ENCODE data around the gene OXCT1.
"Not testable (repeated sequence)": the region's sequence is repeated elsewhere in the genome, so short reads cannot be mapped to it uniquely, and the experiment has no call there.

OXCT1 gene

GRCh38 chr5:41785061-41785460 lies 85.2 kb downstream of the OXCT1 start:
- in situ Hi-C loops (cut with MboI; ENCODE audit: low sequenced_read_pairs): no loop called here

GRCh38 chr5:41778410-41778809 lies 91.8 kb downstream of the OXCT1 start:
- in situ Hi-C loops (cut with MboI; ENCODE audit: low sequenced_read_pairs): no loop called here

- in situ Hi-C loops (cut with MboI; ENCODE audit: low sequenced_read_pairs): no loop called here
Measured at GRCh38 chr5:41776435-41776834, 93.8 kb downstream of the OXCT1 start.

- in situ Hi-C loops (cut with MboI; ENCODE audit: low sequenced_read_pairs): no loop called here
Measured at GRCh38 chr5:41773799-41774198, 96.4 kb downstream of the OXCT1 start.

- in situ Hi-C loops (cut with MboI; ENCODE audit: low sequenced_read_pairs): no loop called here
Measured at GRCh38 chr5:41772785-41773442, 97.3 kb downstream of the OXCT1 start.

GRCh38 chr5:41772056-41772455 lies 98.2 kb downstream of the OXCT1 start:
- in situ Hi-C loops (cut with MboI; ENCODE audit: low sequenced_read_pairs): no loop called here

DNA sequence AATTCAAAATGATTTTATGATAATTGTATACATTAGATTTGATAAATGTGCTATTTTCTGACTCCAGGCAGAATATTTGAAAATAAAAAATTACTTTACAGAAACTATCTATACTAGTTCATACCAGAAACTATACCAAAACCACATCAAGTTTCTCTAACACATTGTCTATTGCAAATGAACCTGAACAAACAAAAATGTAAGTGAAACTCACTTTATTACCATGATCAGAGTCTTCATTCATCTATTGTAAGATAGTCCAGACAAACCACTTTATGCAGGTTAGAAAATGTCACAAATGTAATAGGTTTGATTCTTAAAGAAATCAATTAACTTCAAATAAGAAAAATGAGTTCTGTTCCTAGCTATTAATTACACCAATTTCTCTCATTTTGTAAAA lies 99.4 kb downstream of the OXCT1 start:
- in situ Hi-C loops (cut with MboI; ENCODE audit: low sequenced_read_pairs): no loop called here

DNA sequence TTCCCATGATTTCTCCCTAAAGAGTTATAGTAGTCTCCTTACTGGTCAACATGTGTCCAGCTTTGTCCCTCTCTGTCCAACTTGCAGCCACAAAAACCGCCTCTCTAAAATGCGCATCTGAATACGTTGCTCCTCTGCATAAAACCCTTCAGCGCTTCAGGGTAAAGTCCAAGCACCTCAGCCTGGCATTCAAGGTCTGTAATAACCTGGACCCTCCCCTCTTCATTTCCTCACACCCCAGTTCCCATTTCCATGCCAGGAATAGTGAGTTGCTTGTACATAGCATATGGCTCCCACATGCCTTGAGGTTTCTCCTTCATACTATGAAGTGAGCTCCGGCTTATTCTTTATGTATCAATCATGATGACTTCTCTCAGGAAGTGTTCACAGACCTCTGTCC lies 101.5 kb downstream of the OXCT1 start:
- in situ Hi-C loops (cut with MboI; ENCODE audit: low sequenced_read_pairs): no loop called here

DNA sequence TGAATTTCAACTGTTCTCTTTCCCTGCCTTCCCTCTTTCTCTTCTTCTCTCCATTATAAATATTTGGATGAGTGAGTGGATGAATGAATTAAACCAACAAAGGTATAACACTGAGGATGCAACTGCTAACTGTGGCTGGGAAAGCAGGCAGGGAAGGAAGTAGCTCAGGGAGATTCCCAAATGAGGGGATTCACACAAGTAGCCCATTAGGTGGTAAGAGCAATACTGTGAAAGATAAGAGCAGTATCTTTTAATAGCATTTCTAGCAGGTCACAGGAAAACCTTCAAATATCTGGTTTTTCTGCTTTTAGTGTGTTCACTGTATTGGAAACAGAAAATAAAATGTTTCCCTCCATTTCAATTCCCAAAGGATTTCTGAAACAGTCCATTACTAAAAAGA lies 105.6 kb downstream of the OXCT1 start:
- in situ Hi-C loops (cut with MboI; ENCODE audit: low sequenced_read_pairs): no loop called here

DNA sequence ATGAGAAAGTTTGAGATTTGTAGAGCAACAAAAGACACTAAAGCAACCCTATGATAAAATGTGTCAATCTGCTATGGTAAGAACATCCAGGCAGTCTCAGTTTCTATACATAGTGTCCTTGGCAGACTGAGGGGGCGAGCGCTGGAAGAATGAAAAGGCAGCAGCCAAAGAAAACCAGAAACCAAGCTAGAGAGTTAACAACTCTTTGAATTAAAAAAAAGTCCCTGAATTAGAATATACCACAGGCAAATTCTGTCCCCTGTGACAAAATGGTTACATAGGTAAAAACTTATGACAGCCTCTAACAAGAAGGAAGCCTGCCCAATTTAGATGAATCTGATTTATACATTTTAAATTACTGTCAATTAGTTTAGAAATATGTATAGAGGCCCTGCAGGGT lies 106.7 kb downstream of the OXCT1 start:
- in situ Hi-C loops (cut with MboI; ENCODE audit: low sequenced_read_pairs): no loop called here

GRCh38 chr5:41763081-41763480 lies 107.1 kb downstream of the OXCT1 start:
- in situ Hi-C loops (cut with MboI; ENCODE audit: low sequenced_read_pairs): no loop called here

DNA sequence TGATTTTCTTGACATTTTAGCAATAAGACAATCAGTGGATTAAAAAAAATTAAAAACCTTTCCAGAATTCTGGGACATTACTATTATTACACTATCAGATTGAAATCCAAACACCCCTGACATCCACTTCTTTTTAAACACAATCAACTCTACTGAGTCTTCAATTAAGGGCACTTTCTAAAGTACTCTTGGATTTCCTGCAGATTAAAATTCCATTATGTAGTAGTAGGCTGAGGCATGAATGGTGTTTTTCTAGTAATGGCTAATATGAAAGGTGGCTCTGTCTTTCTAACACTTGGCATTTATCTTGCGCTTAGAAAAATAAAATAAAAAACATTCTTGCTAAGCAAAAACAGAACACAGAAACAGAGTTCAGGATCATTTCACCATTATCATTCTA lies 107.8 kb downstream of the OXCT1 start:
- in situ Hi-C loops (cut with MboI; ENCODE audit: low sequenced_read_pairs): no loop called here

GRCh38 chr5:41761663-41762062 lies 108.6 kb downstream of the OXCT1 start:
- in situ Hi-C loops (cut with MboI; ENCODE audit: low sequenced_read_pairs): no loop called here

GRCh38 chr5:41755705-41756104 lies 114.5 kb downstream of the OXCT1 start:
- in situ Hi-C loops (cut with MboI; ENCODE audit: low sequenced_read_pairs): no loop called here

GRCh38 chr5:41754857-41755256 lies 115.4 kb downstream of the OXCT1 start:
- in situ Hi-C loops (cut with MboI; ENCODE audit: low sequenced_read_pairs): no loop called here

DNA sequence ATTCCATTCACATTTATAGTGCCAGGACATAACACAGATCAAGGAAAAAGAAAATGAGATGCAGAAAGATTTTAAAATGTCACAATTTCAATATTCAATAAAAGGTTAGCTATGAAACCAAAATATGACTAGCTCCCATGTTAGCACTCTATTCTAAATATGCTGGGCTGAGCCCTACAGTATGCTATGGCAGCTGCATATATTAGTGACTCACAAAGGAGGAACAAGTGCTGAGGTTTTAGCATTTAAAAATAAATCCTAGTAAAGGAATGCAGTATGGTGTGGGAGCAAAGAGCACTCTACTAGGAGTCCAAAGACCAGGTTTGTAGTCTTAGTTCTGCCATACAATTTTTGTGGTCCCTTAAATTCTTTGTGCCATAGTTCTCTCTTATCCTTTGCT lies 118.4 kb downstream of the OXCT1 start:
- in situ Hi-C loops (cut with MboI; ENCODE audit: low sequenced_read_pairs): no loop called here

DNA sequence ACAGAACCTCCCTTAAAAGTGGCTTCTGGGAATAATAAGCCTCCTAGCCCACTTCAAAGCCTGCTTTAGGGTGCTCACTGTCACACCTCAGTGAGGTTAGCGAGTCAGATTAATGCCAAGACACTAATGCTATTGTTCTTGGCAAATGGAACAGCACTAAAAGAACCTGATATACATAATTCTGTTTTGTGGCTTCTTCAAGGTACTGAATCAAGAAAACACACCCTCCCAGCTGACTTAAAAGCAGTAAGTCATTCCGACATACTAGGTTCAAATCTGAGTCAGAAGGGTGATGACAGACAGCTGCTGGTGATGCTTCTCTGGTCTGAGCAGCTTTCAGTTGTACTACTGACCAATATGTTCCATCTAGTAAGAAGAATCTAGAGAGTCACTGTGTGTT lies 121.6 kb downstream of the OXCT1 start:
- in situ Hi-C loops (cut with MboI; ENCODE audit: low sequenced_read_pairs): no loop called here

DNA sequence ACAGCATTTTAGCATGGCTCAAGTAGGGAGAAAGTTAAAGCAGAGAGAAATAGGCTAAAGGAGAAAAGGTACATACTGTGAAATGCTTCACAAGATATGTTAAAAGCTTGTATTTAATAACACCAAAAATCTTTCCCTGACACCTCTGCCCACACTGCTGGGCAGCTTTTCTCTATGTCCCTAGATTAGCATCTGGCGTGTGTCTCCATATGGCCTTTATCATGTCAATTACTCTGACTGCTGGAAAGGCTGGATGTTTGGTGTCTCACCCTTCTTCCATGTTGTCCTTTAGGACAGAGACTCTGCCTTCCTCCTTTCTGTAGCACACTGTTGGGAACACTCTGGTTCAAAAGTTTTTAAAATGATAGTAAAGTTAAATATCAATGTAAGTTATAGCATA lies 122.5 kb downstream of the OXCT1 start:
- in situ Hi-C loops (cut with MboI; ENCODE audit: low sequenced_read_pairs): no loop called here

- in situ Hi-C loops (cut with MboI; ENCODE audit: low sequenced_read_pairs): no loop called here
Measured at GRCh38 chr5:41747301-41747700, 122.9 kb downstream of the OXCT1 start.

- in situ Hi-C loops (cut with MboI; ENCODE audit: low sequenced_read_pairs): not testable (repeated sequence)
Measured at GRCh38 chr5:41742608-41743007, 127.6 kb downstream of the OXCT1 start.

DNA sequence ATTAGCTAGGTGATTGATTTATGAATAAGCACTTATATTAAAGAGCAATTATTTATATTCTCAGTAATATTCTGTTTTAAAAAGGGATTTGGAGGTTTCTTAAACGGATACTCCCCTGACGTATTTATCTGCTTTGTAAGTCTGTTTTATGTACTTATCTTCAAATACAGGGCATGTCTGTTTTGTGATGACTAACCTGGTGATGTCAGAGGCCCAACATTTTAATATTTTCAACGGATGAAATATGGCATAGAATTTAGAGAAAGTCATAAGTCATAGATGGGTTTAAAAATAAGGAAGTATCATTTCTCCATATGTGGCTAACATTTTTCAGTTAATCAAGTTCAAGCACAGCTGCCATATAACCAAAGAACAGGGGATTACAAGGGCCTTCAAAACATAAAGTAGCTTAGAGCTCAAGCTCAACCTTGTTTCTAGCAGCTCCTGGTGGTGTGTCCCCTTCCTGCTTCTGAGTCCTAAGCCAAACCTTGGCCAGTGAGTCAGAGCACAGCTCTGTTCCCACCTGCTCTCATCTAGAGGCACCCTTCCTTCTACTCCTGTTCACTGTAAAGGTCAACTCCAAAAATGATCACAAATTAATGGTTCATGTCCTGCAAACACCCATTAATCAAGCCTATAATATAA lies 131.4 kb downstream of the OXCT1 start:
- in situ Hi-C loops (cut with MboI; ENCODE audit: low sequenced_read_pairs): no loop called here

DNA sequence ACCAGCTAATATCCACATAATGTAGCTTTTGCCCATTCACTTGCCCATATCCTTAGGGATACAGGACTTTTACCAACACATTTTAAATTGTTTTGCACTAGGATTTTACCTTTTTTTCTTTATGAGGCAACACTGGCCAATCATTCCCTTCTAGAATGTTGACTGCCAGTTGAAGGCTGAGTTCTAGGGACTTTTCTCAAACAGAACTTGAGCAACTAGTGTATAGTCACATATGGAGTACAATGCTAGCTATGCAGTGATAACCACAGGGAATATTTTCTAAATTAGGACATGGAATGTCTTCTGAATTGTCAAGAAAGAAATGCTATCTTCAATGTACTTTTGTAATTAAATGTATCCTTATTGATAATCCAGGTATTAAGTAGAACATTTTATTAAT lies 133.6 kb downstream of the OXCT1 start:
- in situ Hi-C loops (cut with MboI; ENCODE audit: low sequenced_read_pairs): no loop called here

GRCh38 chr5:41735213-41735612 lies 135.0 kb downstream of the OXCT1 start:
- in situ Hi-C loops (cut with MboI; ENCODE audit: low sequenced_read_pairs): no loop called here
